SU-DHL-6 (cell line): ENCODE data around the gene PRKCA.

Experiments
- EZH2phosphoT487 ChIP-seq: fragments of 200-600 bp; sonication (generic), shearing (Covaris generic); conservative IDR thresholded peaks from 2 replicates; pipeline ENCODE4 v1.6.1; 2018; ENCODE audit warnings: mild to moderate bottlenecking, antibody characterized with exemption, low read length, moderate library complexity, mixed read lengths
- TF ChIP-seq, protein P1 (sequence below): fragments of 200-600 bp; sonication (generic); IDR thresholded peaks from one replicate; pipeline ENCODE4 v1.5.1; 2017; ENCODE audit warnings: antibody characterized with exemption, mild to moderate bottlenecking, low read length, moderate library complexity; ENCODE audit not compliant: insufficient read depth, poor library complexity, severe bottlenecking

DNA sequence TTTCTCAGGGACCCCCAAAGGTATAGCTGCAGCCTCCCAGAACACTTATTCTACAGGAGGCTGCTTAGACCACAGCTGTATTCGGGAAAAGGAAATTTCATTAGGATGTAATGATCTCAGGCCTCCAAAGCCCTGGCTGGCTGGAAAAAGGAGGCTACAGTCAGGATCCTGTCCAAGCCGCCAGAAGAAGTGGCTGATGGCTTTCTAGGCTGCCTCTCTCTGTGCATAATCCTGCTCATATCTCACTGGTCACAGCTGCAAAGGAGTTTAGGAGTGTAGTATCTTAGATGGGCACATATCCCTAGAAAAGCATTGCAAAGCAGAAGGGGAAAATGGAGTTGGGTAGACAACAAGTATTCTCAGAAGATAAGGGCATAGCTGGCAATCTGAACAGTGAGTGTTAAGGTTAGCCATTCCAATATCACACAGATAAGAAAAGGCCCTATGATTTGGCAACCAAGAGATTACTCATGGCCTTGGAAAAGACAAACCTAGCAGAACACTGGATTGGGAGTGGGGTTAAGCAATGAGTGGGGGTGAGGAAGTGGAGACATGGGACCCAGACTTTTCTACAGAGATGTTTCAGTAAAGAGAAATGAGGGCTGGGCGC lies 26.0 kb upstream of the PRKCA start:
- TF ChIP-seq EZH2phosphoT487 = no peak
- TF ChIP-seq, protein P1, sequence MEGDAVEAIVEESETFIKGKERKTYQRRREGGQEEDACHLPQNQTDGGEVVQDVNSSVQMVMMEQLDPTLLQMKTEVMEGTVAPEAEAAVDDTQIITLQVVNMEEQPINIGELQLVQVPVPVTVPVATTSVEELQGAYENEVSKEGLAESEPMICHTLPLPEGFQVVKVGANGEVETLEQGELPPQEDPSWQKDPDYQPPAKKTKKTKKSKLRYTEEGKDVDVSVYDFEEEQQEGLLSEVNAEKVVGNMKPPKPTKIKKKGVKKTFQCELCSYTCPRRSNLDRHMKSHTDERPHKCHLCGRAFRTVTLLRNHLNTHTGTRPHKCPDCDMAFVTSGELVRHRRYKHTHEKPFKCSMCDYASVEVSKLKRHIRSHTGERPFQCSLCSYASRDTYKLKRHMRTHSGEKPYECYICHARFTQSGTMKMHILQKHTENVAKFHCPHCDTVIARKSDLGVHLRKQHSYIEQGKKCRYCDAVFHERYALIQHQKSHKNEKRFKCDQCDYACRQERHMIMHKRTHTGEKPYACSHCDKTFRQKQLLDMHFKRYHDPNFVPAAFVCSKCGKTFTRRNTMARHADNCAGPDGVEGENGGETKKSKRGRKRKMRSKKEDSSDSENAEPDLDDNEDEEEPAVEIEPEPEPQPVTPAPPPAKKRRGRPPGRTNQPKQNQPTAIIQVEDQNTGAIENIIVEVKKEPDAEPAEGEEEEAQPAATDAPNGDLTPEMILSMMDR = no peak
